Cardiac muscle cell (in vitro differentiated cells and primary cell): ENCODE measurements around the gene IKZF1. TPM values are rescaled to one million over a fixed set of nuclear protein-coding genes. Genes with fewer than 3 reads are reported as not detected.

Experiments
- DNase-seq, 2 donors: peaks; one replicate each; pipeline versions ENCODE4 v3.0.0 to v3.0.0-alpha.2; 2010 to 2017; ENCODE audit warnings: low read depth in 1 of 2, low spot score in 1 of 2
- H3K27ac ChIP-seq: fragments of 200-600 bp; sonication (generic); 2 replicates; pipeline ENCODE4 v1.5.1; 2016
- H3K27me3 ChIP-seq: fragments of 200-600 bp; sonication (generic); 2 replicates; pipeline ENCODE4 v1.6.0; 2016; ENCODE audit warnings: control low read depth
- H3K36me3 ChIP-seq: fragments of 200-600 bp; sonication (generic); 2 replicates; pipeline ENCODE4 v1.5.1; 2016; ENCODE audit warnings: control low read depth
- H3K4me1 ChIP-seq: fragments of 200-600 bp; sonication (generic); 2 replicates; pipeline ENCODE4 v1.8.1; 2017; ENCODE audit warnings: low read depth, mild to moderate bottlenecking, mixed run types
- H3K4me3 ChIP-seq: fragments of 200-600 bp; sonication (generic); 2 replicates; pipeline ENCODE4 v1.5.1; 2016; ENCODE audit warnings: mild to moderate bottlenecking
- H3K9me3 ChIP-seq: fragments of 200-600 bp; sonication (generic); 2 replicates; pipeline ENCODE4 v1.5.1; 2017; ENCODE audit warnings: low read depth, mild to moderate bottlenecking, control low read depth
- polyA plus RNA-seq: library from polyadenylated mRNA; unstranded; fragments of >200 nt; fragmentation: Nextera tagmentation; extraction: Ambion mirVana; gene quantifications from 2 replicates; pipeline ENCODE4 v1.2.1, GENCODE V29; 2016
- total RNA-seq: library from RNA; depleted of rRNA; stranded (reverse); fragments of >200 nt; gene quantifications from 2 replicates; pipeline ENCODE4 v1.2.3, GENCODE V29; 2016
- TF ChIP-seq, protein P1 (sequence below): IDR thresholded peaks from 2 replicates; pipeline ENCODE4 v1.5.1; 2012; ENCODE audit warnings: low read depth, mild to moderate bottlenecking, low read length

IKZF1 gene
- total and polyA plus RNA-seq, 2 experiments from 2014 or later: 0.30 TPM; not detected in 1

- no peaks in the 10 kb centered on the region for H3K36me3 ChIP-seq
- H3K27ac ChIP-seq: no peak overlapping the region
- no peak overlapping the region for H3K4me3 ChIP-seq
- no peak for DNase-seq
- TF ChIP-seq, protein P1, sequence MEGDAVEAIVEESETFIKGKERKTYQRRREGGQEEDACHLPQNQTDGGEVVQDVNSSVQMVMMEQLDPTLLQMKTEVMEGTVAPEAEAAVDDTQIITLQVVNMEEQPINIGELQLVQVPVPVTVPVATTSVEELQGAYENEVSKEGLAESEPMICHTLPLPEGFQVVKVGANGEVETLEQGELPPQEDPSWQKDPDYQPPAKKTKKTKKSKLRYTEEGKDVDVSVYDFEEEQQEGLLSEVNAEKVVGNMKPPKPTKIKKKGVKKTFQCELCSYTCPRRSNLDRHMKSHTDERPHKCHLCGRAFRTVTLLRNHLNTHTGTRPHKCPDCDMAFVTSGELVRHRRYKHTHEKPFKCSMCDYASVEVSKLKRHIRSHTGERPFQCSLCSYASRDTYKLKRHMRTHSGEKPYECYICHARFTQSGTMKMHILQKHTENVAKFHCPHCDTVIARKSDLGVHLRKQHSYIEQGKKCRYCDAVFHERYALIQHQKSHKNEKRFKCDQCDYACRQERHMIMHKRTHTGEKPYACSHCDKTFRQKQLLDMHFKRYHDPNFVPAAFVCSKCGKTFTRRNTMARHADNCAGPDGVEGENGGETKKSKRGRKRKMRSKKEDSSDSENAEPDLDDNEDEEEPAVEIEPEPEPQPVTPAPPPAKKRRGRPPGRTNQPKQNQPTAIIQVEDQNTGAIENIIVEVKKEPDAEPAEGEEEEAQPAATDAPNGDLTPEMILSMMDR: no peak
- no peaks in the 10 kb centered on the region for H3K9me3 ChIP-seq
- no peaks in the 10 kb centered on the region for H3K4me1 ChIP-seq
- H3K27me3 ChIP-seq: peaks cover 47% of the 10 kb centered on the region
Measured at GRCh38 chr7:50406935-50407334, 102.4 kb downstream of the IKZF1 start.

DNA sequence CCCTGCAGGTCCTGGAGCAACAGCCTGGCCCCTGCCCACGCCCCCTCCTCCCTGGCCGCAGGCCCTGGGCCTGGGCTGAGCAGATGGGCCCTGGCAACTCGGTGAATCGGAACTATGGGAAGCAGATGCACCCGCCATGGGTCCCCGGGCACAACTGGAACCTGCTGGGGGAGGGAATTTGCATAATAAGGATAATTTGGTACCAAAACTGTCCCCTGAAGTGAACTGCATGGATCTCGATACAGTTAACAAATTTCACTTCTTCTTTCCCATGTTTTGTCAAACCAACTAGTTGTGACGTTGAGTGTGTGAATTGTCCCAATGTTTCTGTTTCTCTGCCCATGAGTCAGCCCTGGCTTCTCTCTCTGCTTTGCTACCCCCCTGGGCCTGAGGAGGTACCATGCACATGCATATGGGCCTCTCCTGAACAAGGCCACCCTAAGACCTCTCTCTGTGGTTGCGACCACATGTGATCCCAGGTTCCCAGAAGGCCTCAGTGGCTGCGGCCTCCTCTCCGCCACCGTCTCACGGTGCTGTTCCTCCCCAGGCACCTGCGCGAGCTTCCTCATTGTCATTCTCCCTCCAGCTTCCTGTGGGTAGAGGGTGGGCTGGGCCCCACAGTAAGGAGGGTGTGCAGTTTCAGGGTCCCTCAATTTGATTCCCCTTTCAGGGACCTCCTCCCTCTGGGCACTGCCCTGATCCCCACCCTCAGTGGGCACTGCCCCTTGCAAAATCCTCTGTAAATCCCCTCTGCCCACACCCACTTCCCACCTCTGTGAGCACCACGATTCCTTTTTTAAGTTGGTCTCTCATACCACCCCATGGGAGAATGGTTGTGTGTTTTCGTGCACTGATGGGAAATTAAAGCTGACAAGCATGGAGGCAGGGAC is 105.6 kb downstream of the IKZF1 start:
- TF ChIP-seq, protein P1: no peak
- Histone ChIP-seq H3K27ac (no peak overlapping the region), H3K36me3 (no peaks in the 10 kb centered on the region), H3K4me3 (no peak overlapping the region), H3K9me3 (no peaks in the 10 kb centered on the region), H3K4me1 (no peaks in the 10 kb centered on the region), H3K27me3 (peaks cover 36% of the 10 kb centered on the region)
- no peak for DNase-seq

DNA sequence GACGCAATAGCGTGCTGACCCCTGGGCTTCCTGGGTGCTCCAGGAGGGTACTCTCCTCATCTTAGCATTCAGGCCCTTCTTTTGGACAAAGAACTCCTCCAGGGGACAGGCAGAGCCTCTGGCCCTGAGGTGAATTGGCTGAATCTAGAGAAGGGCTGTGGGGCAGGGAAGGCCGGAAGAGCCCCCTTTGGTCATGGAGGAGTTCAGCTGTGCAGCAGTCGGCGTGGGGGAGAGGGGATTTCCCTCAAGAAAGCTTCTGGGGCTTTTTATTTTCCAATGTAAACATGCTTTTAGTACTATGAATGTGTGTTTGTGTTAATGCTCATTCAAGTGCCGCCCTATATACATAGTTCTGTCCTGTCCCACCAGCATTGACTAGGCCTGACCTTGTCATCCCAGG is 106.8 kb downstream of the IKZF1 start:
- TF ChIP-seq, protein P1: no peak
- Histone ChIP-seq H3K27ac (no peak overlapping the region), H3K4me1 (no peaks in the 10 kb centered on the region), H3K27me3 (peaks cover 32% of the 10 kb centered on the region), H3K4me3 (no peak overlapping the region), H3K36me3 (no peaks in the 10 kb centered on the region), H3K9me3 (no peaks in the 10 kb centered on the region)
- DNase-seq: no peak

DNA sequence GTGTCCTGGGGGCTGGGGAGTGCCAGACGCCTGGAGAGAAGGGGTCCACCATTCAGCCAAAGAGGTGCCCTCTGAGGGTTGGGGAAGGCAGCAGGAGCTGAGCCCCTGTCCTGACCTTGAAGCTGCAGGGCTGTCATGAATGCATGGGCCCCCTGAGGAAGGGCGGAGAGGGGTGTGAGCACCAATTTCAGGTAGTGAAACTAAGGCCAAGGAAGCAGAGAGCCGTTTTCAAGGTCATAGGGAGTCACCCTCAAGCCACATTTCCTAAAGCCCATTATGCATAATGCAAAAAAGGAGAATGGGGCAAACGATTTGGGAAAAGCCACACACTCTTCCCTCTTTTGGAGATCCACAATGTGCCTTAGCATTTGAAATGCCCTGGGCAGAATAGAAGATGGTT is 108.5 kb downstream of the IKZF1 start:
- TF ChIP-seq, protein P1: no peak
- Histone ChIP-seq H3K9me3 (no peaks in the 10 kb centered on the region), H3K4me1 (peaks cover 3% of the 10 kb centered on the region), H3K27me3 (peaks cover 16% of the 10 kb centered on the region), H3K4me3 (no peak overlapping the region), H3K27ac (no peak overlapping the region), H3K36me3 (no peaks in the 10 kb centered on the region)
- no peak for DNase-seq

DNA sequence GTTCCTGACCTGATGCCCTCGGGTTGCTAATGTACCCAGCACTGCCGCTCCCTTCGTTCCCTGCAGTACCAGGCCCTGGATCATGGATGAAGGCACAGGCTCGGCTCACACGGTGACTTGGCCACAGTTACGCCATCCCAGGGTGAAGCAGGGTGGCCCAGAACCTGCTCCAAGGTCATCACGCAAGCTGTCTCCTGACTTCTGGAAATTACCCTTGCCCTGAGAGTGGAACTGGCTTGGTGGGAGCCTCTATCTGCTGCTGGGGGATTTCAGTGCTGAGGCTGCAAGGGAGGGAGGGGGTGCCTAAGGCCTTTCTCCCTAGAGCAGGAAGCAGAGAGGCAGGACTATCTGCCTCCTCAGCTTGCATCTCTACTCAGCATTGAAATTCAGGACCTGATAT is 109.0 kb downstream of the IKZF1 start:
- Histone ChIP-seq H3K4me1 (peaks cover 3% of the 10 kb centered on the region), H3K4me3 (no peak overlapping the region), H3K27me3 (peaks cover 10% of the 10 kb centered on the region), H3K36me3 (no peaks in the 10 kb centered on the region), H3K9me3 (no peaks in the 10 kb centered on the region), H3K27ac (no peak overlapping the region)
- TF ChIP-seq, protein P1: no peak
- DNase-seq: no peak
